ENCODE data around the gene CAPN12.

CAPN12 gene

GRCh38 chr19:38726284-38726673 lies 18.0 kb downstream of the CAPN12 start:
- H3K79me2 ChIP-seq (ENCODE audit: low read length): no peaks in the 10 kb centered on the region
- H3K36me3 ChIP-seq (replicated peaks; ENCODE audit: low read depth, low read length): peaks cover 72% of the 10 kb centered on the region
- no peaks in the 10 kb centered on the region for H3K9me3 ChIP-seq (ENCODE audit: insufficient read depth, low read length)
- H3K4me3 ChIP-seq (ENCODE audit: low read length): no peak overlapping the region
- no peak for TF ChIP-seq EZH2phosphoT487 (IDR thresholded peaks at IDR 0.05; ENCODE audit: low read depth)
- TF ChIP-seq, protein P1, sequence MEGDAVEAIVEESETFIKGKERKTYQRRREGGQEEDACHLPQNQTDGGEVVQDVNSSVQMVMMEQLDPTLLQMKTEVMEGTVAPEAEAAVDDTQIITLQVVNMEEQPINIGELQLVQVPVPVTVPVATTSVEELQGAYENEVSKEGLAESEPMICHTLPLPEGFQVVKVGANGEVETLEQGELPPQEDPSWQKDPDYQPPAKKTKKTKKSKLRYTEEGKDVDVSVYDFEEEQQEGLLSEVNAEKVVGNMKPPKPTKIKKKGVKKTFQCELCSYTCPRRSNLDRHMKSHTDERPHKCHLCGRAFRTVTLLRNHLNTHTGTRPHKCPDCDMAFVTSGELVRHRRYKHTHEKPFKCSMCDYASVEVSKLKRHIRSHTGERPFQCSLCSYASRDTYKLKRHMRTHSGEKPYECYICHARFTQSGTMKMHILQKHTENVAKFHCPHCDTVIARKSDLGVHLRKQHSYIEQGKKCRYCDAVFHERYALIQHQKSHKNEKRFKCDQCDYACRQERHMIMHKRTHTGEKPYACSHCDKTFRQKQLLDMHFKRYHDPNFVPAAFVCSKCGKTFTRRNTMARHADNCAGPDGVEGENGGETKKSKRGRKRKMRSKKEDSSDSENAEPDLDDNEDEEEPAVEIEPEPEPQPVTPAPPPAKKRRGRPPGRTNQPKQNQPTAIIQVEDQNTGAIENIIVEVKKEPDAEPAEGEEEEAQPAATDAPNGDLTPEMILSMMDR (IDR thresholded peaks at IDR 0.05; ENCODE audit: low read depth, low read length): no peak
- no peaks in the 10 kb centered on the region for H4K20me1 ChIP-seq (ENCODE audit: insufficient read depth, low read length)
- H2AFZ ChIP-seq (ENCODE audit: low read depth, low read length): no peak overlapping the region
- no peak overlapping the region for H3K9ac ChIP-seq (ENCODE audit: low read length)
- no peak overlapping the region for H3K27ac ChIP-seq (ENCODE audit: low read length)
- H3K27me3 ChIP-seq (ENCODE audit: low read depth, low read length): no peaks in the 10 kb centered on the region
- no peak overlapping the region for H3K4me2 ChIP-seq (ENCODE audit: low read length)
- H3K4me1 ChIP-seq (ENCODE audit: low read length): peaks cover 2% of the 10 kb centered on the region

DNA sequence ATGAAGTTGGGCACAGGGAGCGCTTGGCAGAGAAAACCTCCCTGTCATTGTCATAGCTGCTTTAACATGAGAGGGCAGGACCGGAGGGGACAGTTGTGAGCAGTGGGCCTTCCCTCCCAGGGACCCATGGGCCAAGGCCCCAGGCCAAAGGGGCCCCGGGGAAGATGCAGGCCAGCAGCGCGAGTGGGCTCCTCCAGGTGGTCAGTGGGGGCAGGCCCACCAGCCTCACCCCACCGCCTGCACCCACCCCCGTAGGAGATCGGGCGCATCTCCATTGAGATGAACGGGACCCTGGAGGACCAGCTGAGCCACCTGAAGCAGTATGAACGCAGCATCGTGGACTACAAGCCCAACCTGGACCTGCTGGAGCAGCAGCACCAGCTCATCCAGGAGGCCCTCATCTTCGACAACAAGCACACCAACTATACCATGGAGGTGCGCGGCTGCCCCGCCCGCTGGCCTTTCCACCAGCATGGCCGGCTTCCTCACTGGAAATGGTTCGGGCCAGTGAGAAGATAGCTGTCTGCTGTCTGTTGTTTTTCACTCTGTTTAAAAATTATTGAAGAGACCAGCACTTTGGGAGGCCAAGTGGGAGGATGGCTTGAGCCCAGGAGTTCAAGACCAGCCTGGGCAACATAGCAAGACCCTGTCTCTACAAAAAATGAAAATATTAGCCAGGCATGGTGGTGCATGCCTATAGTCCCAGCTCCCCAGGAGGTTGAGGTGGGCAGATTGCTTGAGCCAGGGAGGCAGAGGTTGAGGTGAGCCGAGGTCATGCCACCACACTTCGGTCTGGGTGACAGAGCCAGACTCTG lies 18.6 kb downstream of the CAPN12 start:
- TF ChIP-seq EZH2phosphoT487 (IDR thresholded peaks at IDR 0.05; ENCODE audit: low read depth): no peak
- TF ChIP-seq, protein P1 (IDR thresholded peaks at IDR 0.05; ENCODE audit: low read depth, low read length): no peak
- H3K36me3 ChIP-seq (replicated peaks; ENCODE audit: low read depth, low read length): peaks cover 69% of the 10 kb centered on the region
- H3K9ac ChIP-seq (ENCODE audit: low read length): no peak overlapping the region

GRCh38 chr19:38723990-38724854 lies 20.1 kb downstream of the CAPN12 start:
- H3K4me2 ChIP-seq (ENCODE audit: low read length): no peak overlapping the region
- no peaks in the 10 kb centered on the region for H4K20me1 ChIP-seq (ENCODE audit: insufficient read depth, low read length)
- H2AFZ ChIP-seq (ENCODE audit: low read depth, low read length): no peak overlapping the region
- H3K9me3 ChIP-seq (ENCODE audit: insufficient read depth, low read length): no peaks in the 10 kb centered on the region
- no peaks in the 10 kb centered on the region for H3K79me2 ChIP-seq (ENCODE audit: low read length)
- peaks cover 70% of the 10 kb centered on the region for H3K36me3 ChIP-seq (replicated peaks; ENCODE audit: low read depth, low read length)
- peaks cover 23% of the 10 kb centered on the region for H3K4me1 ChIP-seq (ENCODE audit: low read length)
- no peaks in the 10 kb centered on the region for H3K27me3 ChIP-seq (ENCODE audit: low read depth, low read length)
- TF ChIP-seq EZH2phosphoT487 (IDR thresholded peaks at IDR 0.05; ENCODE audit: low read depth): no peak
- TF ChIP-seq, protein P1 (IDR thresholded peaks at IDR 0.05; ENCODE audit: low read depth, low read length): no peak
- H3K27ac ChIP-seq (ENCODE audit: low read length): no peak overlapping the region
- no peak overlapping the region for H3K4me3 ChIP-seq (ENCODE audit: low read length)
- no peak overlapping the region for H3K9ac ChIP-seq (ENCODE audit: low read length)

More for the DNA sequence above, 18.6 kb downstream of the CAPN12 start:
- no peaks in the 10 kb centered on the region for H3K27me3 ChIP-seq (ENCODE audit: low read depth, low read length)
- H3K79me2 ChIP-seq (ENCODE audit: low read length): no peaks in the 10 kb centered on the region
- no peaks in the 10 kb centered on the region for H4K20me1 ChIP-seq (ENCODE audit: insufficient read depth, low read length)
- no peak overlapping the region for H3K4me2 ChIP-seq (ENCODE audit: low read length)
- peaks cover 8% of the 10 kb centered on the region for H3K4me1 ChIP-seq (ENCODE audit: low read length)
- no peak overlapping the region for H3K27ac ChIP-seq (ENCODE audit: low read length)
- no peak overlapping the region for H3K4me3 ChIP-seq (ENCODE audit: low read length)
- H3K9me3 ChIP-seq (ENCODE audit: insufficient read depth, low read length): no peaks in the 10 kb centered on the region
- no peak overlapping the region for H2AFZ ChIP-seq (ENCODE audit: low read depth, low read length)

GRCh38 chr19:38723606-38723965 lies 20.7 kb downstream of the CAPN12 start:
- Histone ChIP-seq H3K36me3 (replicated peaks; ENCODE audit: low read depth, low read length) (peaks cover 70% of the 10 kb centered on the region), H3K9ac (ENCODE audit: low read length) (no peak overlapping the region), H2AFZ (ENCODE audit: low read depth, low read length) (no peak overlapping the region), H3K79me2 (ENCODE audit: low read length) (no peaks in the 10 kb centered on the region), H3K4me1 (ENCODE audit: low read length) (peaks cover 25% of the 10 kb centered on the region), H4K20me1 (ENCODE audit: insufficient read depth, low read length) (no peaks in the 10 kb centered on the region), H3K27ac (ENCODE audit: low read length) (no peak overlapping the region), H3K27me3 (ENCODE audit: low read depth, low read length) (no peaks in the 10 kb centered on the region), H3K4me2 (ENCODE audit: low read length) (no peak overlapping the region), H3K4me3 (ENCODE audit: low read length) (no peak overlapping the region), H3K9me3 (ENCODE audit: insufficient read depth, low read length) (no peaks in the 10 kb centered on the region)
- TF ChIP-seq EZH2phosphoT487 (IDR thresholded peaks at IDR 0.05; ENCODE audit: low read depth): no peak
- TF ChIP-seq, protein P1 (IDR thresholded peaks at IDR 0.05; ENCODE audit: low read depth, low read length): no peak
